Ishikawa (cell line): ENCODE measurements around the gene MT3.
A peak's percentile ranks its signal among the peaks of the same experiment; 100 is the strongest.

Experiments
- CEBPB ChIP-seq: IDR thresholded peaks from 2 replicates; pipeline ENCODE4 v1.6.1; 2012
- CREB1 ChIP-seq: IDR thresholded peaks from 2 replicates; pipeline ENCODE4 v1.6.1; 2012; ENCODE audit warnings: low read depth
- EGR1 ChIP-seq: IDR thresholded peaks from 2 replicates; pipeline ENCODE4 v1.6.1; 2012
- EP300 ChIP-seq: IDR thresholded peaks from 2 replicates; pipeline ENCODE4 v1.6.1; 2012; ENCODE audit warnings: borderline replicate concordance
- FOXM1 ChIP-seq: IDR thresholded peaks from 2 replicates; pipeline ENCODE4 v1.6.1; 2012; ENCODE audit warnings: low read depth, borderline replicate concordance
- MAX ChIP-seq: IDR thresholded peaks from 2 replicates; pipeline ENCODE4 v1.6.1; 2012
- NFIC ChIP-seq: IDR thresholded peaks from 2 replicates; pipeline ENCODE4 v1.6.1; 2012
- RAD21 ChIP-seq: IDR thresholded peaks from 2 replicates; pipeline ENCODE4 v1.6.1; 2012; ENCODE audit warnings: low read depth
- REST ChIP-seq: IDR thresholded peaks from 2 replicates; pipeline ENCODE4 v1.6.1; 2012; ENCODE audit warnings: low read depth, mild to moderate bottlenecking
- TAF1 ChIP-seq: IDR thresholded peaks from 2 replicates; pipeline ENCODE4 v1.6.1; 2012; ENCODE audit warnings: low read depth, mild to moderate bottlenecking
- TCF12 ChIP-seq: IDR thresholded peaks from 2 replicates; pipeline ENCODE4 v1.6.1; 2012; ENCODE audit warnings: low read depth
- TEAD4 ChIP-seq: IDR thresholded peaks from 2 replicates; pipeline ENCODE4 v1.6.1; 2012
- USF1 ChIP-seq: IDR thresholded peaks from 2 replicates; pipeline ENCODE4 v1.6.1; 2012
- YY1 ChIP-seq: IDR thresholded peaks from 2 replicates; pipeline ENCODE4 v1.6.1; 2012; ENCODE audit warnings: low read depth
- ZBTB7A ChIP-seq: IDR thresholded peaks from 2 replicates; pipeline ENCODE4 v1.6.1; 2012; ENCODE audit warnings: low read depth

The MT3 gene

GRCh38 chr16:56576585-56577299 lies 12.6 kb upstream of the MT3 start:
- TF ChIP-seq TCF12 (no peak), FOXM1 (no peak), NFIC (no peak), MAX (peak; percentile 6; the same call in 1 of the 2 replicates), EP300 (no peak), TAF1 (no peak), RAD21 (peak; percentile 98), REST (no peak), USF1 (no peak), CREB1 (no peak), YY1 (no peak), TEAD4 (no peak)

- TF ChIP-seq YY1 (no peak), RAD21 (no peak), EP300 (no peak), TAF1 (no peak), USF1 (no peak), CREB1 (no peak)
Measured at GRCh38 chr16:56577300-56577625, 12.1 kb upstream of the MT3 start.

- TF ChIP-seq CEBPB (no peak), REST (no peak), MAX (no peak), FOXM1 (no peak), ZBTB7A (no peak), TAF1 (no peak), TCF12 (no peak), TEAD4 (no peak), EGR1 (no peak), YY1 (no peak), EP300 (no peak), NFIC (no peak), CREB1 (no peak), RAD21 (no peak), USF1 (no peak)
Measured at GRCh38 chr16:56580391-56581048, 8.8 kb upstream of the MT3 start.

- no peak for TF ChIP-seq CREB1
- no peak for TF ChIP-seq RAD21
- no peak for TF ChIP-seq NFIC
- TF ChIP-seq CEBPB = no peak
- TF ChIP-seq TCF12 = no peak
- TF ChIP-seq YY1 = no peak
- TF ChIP-seq EP300 = no peak
- no peak for TF ChIP-seq USF1
- no peak for TF ChIP-seq REST
- TF ChIP-seq EGR1 = no peak
- no peak for TF ChIP-seq TEAD4
Measured at GRCh38 chr16:56583351-56584168, 5.8 kb upstream of the MT3 start.
